Smooth muscle cell (in vitro differentiated cells): ENCODE data around the gene CDC37L1. TPM values are rescaled to one million over a fixed set of nuclear protein-coding genes. Genes with fewer than 3 reads are reported as not detected.
A peak's percentile ranks its signal among the peaks of the same experiment; 100 is the strongest.

Source experiments
- DNase-seq: peaks from one replicate; lab custom pipeline; 2025; ENCODE audit not compliant: unreplicated experiment; lab: John Stamatoyannopoulos, UW
- H2AFZ ChIP-seq: fragments of 200-600 bp; sonication (generic); 2 replicates; pipeline ENCODE4 v1.6.0; 2016; ENCODE audit warnings: antibody characterized with exemption, low read depth, mild to moderate bottlenecking
- H3F3A ChIP-seq: fragments of 200-600 bp; sonication (generic); 2 replicates; pipeline ENCODE4 v1.6.0; 2017; ENCODE audit warnings: antibody characterized with exemption, low read depth
- H3K27ac ChIP-seq: fragments of 200-600 bp; sonication (generic); 2 replicates; pipeline ENCODE4 v1.5.1; 2016; ENCODE audit warnings: low read depth, mild to moderate bottlenecking
- H3K27me3 ChIP-seq: fragments of 200-600 bp; sonication (generic); 2 replicates; pipeline ENCODE4 v1.6.1; 2016; ENCODE audit warnings: low read depth, mild to moderate bottlenecking
- H3K36me3 ChIP-seq: fragments of 200-600 bp; sonication (generic); 2 replicates; pipeline ENCODE4 v1.5.1; 2016; ENCODE audit warnings: low read depth
- H3K4me1 ChIP-seq: fragments of 200-600 bp; sonication (generic); 2 replicates; pipeline ENCODE4 v1.5.1; 2016; ENCODE audit warnings: low read depth
- H3K4me2 ChIP-seq: fragments of 200-600 bp; sonication (generic); 2 replicates; pipeline ENCODE4 v1.6.0; 2016; ENCODE audit warnings: mild to moderate bottlenecking
- H3K4me3 ChIP-seq: fragments of 200-600 bp; sonication (generic); 2 replicates; pipeline ENCODE4 v1.5.1; 2016; ENCODE audit warnings: mild to moderate bottlenecking
- H3K79me2 ChIP-seq: fragments of 200-600 bp; sonication (generic); 2 replicates; pipeline ENCODE4 v1.6.0; 2016; ENCODE audit warnings: low read depth, mild to moderate bottlenecking
- H3K9ac ChIP-seq: fragments of 200-600 bp; sonication (generic); 2 replicates; pipeline ENCODE4 v1.6.0; 2016; ENCODE audit warnings: low read depth
- H3K9me3 ChIP-seq: fragments of 200-600 bp; sonication (generic); replicated peaks from 2 replicates; pipeline ENCODE4 v1.5.1; 2016; ENCODE audit warnings: low read depth
- H4K20me1 ChIP-seq: fragments of 200-600 bp; sonication (generic); 2 replicates; pipeline ENCODE4 v1.6.0; 2016; ENCODE audit warnings: low read depth
- CTCF ChIP-seq: fragments of 200-600 bp; sonication (generic); IDR thresholded peaks from 2 replicates; pipeline ENCODE4 v1.5.1; 2017; ENCODE audit warnings: borderline replicate concordance, mild to moderate bottlenecking, antibody characterized with exemption; ENCODE audit not compliant: insufficient read depth, poor library complexity, severe bottlenecking
- WGBS: methylation state at CpG from one replicate; pipeline ENCODE4 v1.1.7; 2016; ENCODE audit warnings: low lambda C conversion rate; 5-methylcytosine and 5-hydroxymethylcytosine counted together
- polyA plus RNA-seq: library from polyadenylated mRNA; unstranded; fragments of >200 nt; fragmentation: Nextera tagmentation; extraction: Ambion mirVana; gene quantifications from 2 replicates; pipeline ENCODE4 v1.2.1, GENCODE V29; 2016
- total RNA-seq: library from RNA; depleted of rRNA; stranded (reverse); fragments of >200 nt; gene quantifications from 2 replicates; pipeline ENCODE4 v1.2.3, GENCODE V29; 2014

Gene CDC37L1
- 19.2 and 35.8 TPM in 2 replicates for total RNA-seq
- 11.7 and 16.0 TPM in 2 replicates for polyA plus RNA-seq

- H3K4me3 ChIP-seq = peak within 1 kb of the TSS; percentile 86
- H3K9me3 ChIP-seq = no peaks in the 10 kb centered on the region
- peak within 1 kb of the TSS; percentile 95 for H3K4me2 ChIP-seq
- H3K27ac ChIP-seq = peak within 1 kb of the TSS; percentile 96
- H3K9ac ChIP-seq = peak within 1 kb of the TSS; percentile 85
- H3K36me3 ChIP-seq = no peaks in the 10 kb centered on the region
- peaks cover 29% of the 10 kb centered on the region for H3K79me2 ChIP-seq
- H3F3A ChIP-seq = peaks cover 3% of the 10 kb centered on the region
- no peaks in the 10 kb centered on the region for H3K27me3 ChIP-seq
- peaks cover 14% of the 10 kb centered on the region for H3K4me1 ChIP-seq
- peak; percentile 55 for TF ChIP-seq CTCF
- peak; percentile 93 for DNase-seq
- 1% methylated on average over 66 of the region's 66 CpGs for WGBS
- peaks cover 15% of the 10 kb centered on the region for H4K20me1 ChIP-seq
- peak within 1 kb of the TSS; percentile 84 for H2AFZ ChIP-seq
Observed at GRCh38 chr9:4679268-4680172, at the start of gene CDC37L1. Gene CDC37L1 (plus strand): TSS chr9:4679569. CDS start chr9:4679768, 199 bp downstream.

- Histone ChIP-seq H3K36me3 (no peaks in the 10 kb centered on the region), H3K9ac (no peak overlapping the region), H3K4me1 (no peaks in the 10 kb centered on the region), H3K27me3 (no peaks in the 10 kb centered on the region), H3K4me2 (no peak overlapping the region), H3K9me3 (no peaks in the 10 kb centered on the region), H3F3A (no peaks in the 10 kb centered on the region), H3K27ac (no peak overlapping the region), H2AFZ (no peak overlapping the region), H4K20me1 (no peaks in the 10 kb centered on the region), H3K4me3 (no peak overlapping the region), H3K79me2 (no peaks in the 10 kb centered on the region)
- 29% methylated on average over 2 of the region's 2 CpGs for WGBS
- no peak for TF ChIP-seq CTCF
- DNase-seq = no peak
Observed at GRCh38 chr9:4630836-4631235, 48.5 kb upstream of the CDC37L1 start.

- Histone ChIP-seq H3K27ac (no peak overlapping the region), H3K4me3 (no peak overlapping the region), H2AFZ (no peak overlapping the region), H3F3A (no peaks in the 10 kb centered on the region), H3K79me2 (no peaks in the 10 kb centered on the region), H3K36me3 (no peaks in the 10 kb centered on the region), H3K27me3 (no peaks in the 10 kb centered on the region), H4K20me1 (no peaks in the 10 kb centered on the region), H3K4me1 (no peaks in the 10 kb centered on the region), H3K9me3 (no peaks in the 10 kb centered on the region), H3K4me2 (no peak overlapping the region), H3K9ac (no peak overlapping the region)
- WGBS = 67% methylated on average over 3 of the region's 3 CpGs
- DNase-seq = no peak
- no peak for TF ChIP-seq CTCF
Observed at GRCh38 chr9:4638968-4639367, 40.4 kb upstream of the CDC37L1 start.
